HG02884 (cell line): ENCODE results near the gene ZFP42.
"Not testable (repeated sequence)": the region's sequence is repeated elsewhere in the genome, so short reads cannot be mapped to it uniquely, and the experiment has no call there.

Experiments used
- ATAC-seq: cut with Tn5 transposase; IDR thresholded peaks from one replicate; pipeline ENCODE4 v1.9.1; 2021; ENCODE audit warnings: mild to moderate bottlenecking, moderate library complexity; ENCODE audit not compliant: unreplicated experiment

The ZFP42 gene

GRCh38 chr4:187995322-187996207 is at the start of gene ZFP42:
TSS of gene ZFP42 (plus strand) at chr4:187995771. CDS start at chr4:188002808, 7,037 bp downstream.
- ATAC-seq = no peak

- no peak for ATAC-seq
These were observed 34.4 kb upstream of the ZFP42 start for GRCh38 chr4:187961171-187961570.

- no peak for ATAC-seq
These were observed 33.6 kb upstream of the ZFP42 start for GRCh38 chr4:187961961-187962360.

GRCh38 chr4:187962926-187963325 is 32.6 kb upstream of the ZFP42 start:
- ATAC-seq = no peak

GRCh38 chr4:187965726-187966125 is 29.8 kb upstream of the ZFP42 start:
- no peak for ATAC-seq

GRCh38 chr4:187972135-187972534 is 23.4 kb upstream of the ZFP42 start:
- ATAC-seq = no peak

- ATAC-seq = no peak
These were observed 11.8 kb upstream of the ZFP42 start for GRCh38 chr4:187983746-187984145.

- no peak for ATAC-seq
These were observed 2.6 kb upstream of the ZFP42 start for GRCh38 chr4:187992971-187993370.

GRCh38 chr4:187993827-187994226 is 1.7 kb upstream of the ZFP42 start:
- ATAC-seq = no peak

GRCh38 chr4:187996502-187997177 is 1.1 kb downstream of the ZFP42 start:
- no peak for ATAC-seq

GRCh38 chr4:187997991-187998390 is 2.4 kb downstream of the ZFP42 start:
- not testable (repeated sequence) for ATAC-seq

GRCh38 chr4:187999406-187999932 is 3.9 kb downstream of the ZFP42 start:
- no peak for ATAC-seq

GRCh38 chr4:188002323-188002722 is 6.8 kb downstream of the ZFP42 start:
- ATAC-seq = no peak

GRCh38 chr4:188002751-188003150 is 7.2 kb downstream of the ZFP42 start:
- no peak for ATAC-seq

- ATAC-seq = no peak
These were observed 10.0 kb downstream of the ZFP42 start for GRCh38 chr4:188005561-188005960.

GRCh38 chr4:188006285-188006848 is 10.8 kb downstream of the ZFP42 start:
- no peak for ATAC-seq

GRCh38 chr4:188008377-188008776 is 12.8 kb downstream of the ZFP42 start:
- no peak for ATAC-seq

- ATAC-seq = no peak
These were observed 16.9 kb downstream of the ZFP42 start for GRCh38 chr4:188012426-188012945.

- no peak for ATAC-seq
These were observed 19.7 kb downstream of the ZFP42 start for GRCh38 chr4:188015025-188015940.

- ATAC-seq = no peak
These were observed 21.2 kb downstream of the ZFP42 start for GRCh38 chr4:188016754-188017153.
